Measurements from ENCODE around the gene KIFAP3.
"Not testable (repeated sequence)": the region's sequence is repeated elsewhere in the genome, so short reads cannot be mapped to it uniquely, and the experiment has no call there.

The KIFAP3 gene

DNA sequence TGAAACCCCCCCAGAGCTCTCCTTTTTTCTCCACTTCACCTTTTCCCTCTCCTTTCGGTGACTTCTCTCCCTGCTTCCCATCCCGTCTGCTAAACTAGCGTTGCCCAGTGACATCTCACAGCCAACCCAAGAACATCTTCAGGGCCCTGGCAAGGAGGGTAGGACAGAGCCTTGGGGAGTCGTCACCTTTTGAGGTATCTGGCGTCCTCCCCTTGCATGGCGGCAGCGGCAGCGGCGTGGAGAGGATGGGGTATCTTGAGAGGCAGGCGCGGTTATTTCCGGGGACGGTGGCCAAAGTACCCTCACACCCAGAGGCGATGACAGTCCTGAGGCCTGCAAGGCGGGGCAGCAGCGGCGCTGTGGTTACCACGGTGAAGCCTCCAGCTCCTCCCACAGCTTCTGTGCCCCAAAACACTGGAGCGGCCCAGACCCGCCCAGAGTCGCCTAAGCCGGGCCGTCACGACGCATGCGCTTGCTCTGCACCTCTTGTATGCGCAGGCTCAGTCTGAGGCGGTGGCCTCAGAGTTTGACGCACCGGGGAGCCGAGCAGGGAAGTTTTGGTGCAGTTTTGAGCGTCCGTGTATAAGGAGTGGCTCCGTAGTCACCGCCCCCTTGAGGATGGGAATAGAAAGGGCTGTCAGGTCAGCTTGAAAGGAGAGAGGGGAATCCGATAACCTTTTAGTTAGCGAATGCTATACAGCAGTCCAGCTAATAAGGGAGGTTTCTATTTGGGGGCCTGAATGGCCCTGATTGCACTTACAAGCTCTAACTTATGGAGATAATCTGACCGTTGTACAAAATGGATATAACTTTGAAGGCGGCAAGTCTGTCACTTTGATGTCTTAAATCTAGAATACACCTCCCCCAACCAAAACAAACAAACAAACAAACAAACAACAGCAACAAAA lies at the start of gene KIFAP3:
KIFAP3 (minus strand) TSS at position 446 of the 908 bp plus-strand sequence; CDS start at position 218, 228 bp downstream.
- DNase-seq = peak; percentile 87

DNA sequence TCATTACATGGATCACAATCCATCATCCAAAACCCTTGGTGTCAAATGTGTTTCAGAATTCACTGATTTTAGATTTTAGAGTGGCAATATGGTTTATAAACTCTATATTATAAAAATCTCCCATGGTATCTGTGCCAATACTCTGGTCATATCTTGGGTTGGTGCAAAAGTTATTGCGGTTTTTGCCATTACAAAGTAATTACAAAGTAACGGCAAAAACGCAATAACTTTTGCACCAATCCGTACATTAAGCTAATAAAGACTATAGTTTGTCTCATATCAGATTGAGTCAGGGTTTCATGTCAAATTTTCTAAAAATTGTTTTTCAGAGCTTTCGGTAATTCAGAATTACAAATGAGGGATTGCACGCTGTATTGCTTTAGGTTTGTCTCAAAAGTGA lies 47.9 kb upstream of the KIFAP3 start:
- DNase-seq = no peak

DNA sequence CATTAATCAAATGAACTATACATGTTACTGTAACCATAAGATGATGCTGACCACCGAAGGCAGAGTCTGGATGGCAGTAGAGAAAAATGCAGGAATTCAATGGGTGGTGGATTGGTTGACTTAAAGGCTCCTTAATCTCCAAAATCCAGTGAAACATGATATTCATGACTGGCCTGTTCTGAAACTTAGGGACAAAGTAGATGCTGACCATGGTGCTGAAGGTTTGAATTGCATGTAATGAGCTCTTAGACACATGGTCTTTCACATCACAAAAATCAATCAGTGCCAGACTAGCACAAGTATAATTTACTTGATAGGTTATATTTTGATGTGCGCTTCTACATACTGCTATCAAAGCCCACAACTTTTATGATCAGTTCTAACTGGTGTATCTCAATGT lies 40.4 kb upstream of the KIFAP3 start:
- DNase-seq = no peak

GRCh38 chr1:170113140-170113539 lies 38.6 kb upstream of the KIFAP3 start:
- not testable (repeated sequence) for DNase-seq

DNA sequence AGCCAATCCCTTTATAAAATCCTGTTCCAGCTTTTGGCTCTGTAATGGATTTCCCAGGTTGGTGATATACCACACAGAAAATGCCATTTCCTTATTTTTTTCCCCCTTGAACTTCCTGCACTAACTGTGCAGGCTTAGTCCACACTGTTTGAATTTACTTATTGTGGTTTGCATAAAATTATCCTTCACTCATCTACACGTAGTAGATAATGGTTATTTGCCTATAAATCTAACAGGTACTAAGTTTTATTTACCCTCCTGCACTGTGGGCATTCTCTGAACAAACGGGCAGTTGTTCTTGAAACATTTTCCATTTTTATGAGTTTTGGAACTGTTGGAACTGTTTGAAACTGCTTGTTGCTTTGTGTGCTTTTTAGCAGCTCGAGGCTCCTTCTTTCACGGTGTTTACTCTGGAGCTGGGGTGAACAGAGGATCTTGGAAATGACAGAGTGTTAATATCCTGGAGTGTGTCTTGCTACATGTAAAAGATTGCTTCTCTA lies 23.0 kb upstream of the KIFAP3 start:
- no peak for DNase-seq

DNA sequence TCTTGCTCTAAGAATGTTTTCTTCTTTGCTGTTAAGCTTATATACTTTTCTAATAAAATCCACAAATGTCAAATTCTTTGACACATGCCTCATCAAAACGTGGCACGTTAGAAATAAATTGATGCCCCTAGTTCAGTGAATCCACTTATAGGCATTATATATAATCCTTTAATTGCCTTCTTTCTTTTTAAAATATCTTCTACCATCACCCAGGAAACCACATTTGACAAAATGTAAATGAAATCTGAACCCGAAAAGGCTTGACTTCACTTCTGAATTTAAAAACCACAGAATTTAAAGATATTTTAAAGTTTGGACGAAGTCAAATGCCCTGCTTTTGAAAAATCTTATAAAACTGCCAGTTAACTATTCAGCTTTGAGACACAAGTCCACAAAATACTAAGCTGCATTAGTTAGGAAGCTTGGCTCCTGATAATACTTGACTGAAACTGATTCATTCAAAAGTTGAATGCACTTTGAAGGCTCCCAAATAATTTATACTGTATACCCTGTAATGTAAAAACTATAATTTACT lies 22.4 kb upstream of the KIFAP3 start:
- DNase-seq = no peak

GRCh38 chr1:170095976-170096748 lies 21.7 kb upstream of the KIFAP3 start:
- DNase-seq = no peak

- DNase-seq = peak; percentile 4
Measured at GRCh38 chr1:170094697-170095616, 20.5 kb upstream of the KIFAP3 start.

DNA sequence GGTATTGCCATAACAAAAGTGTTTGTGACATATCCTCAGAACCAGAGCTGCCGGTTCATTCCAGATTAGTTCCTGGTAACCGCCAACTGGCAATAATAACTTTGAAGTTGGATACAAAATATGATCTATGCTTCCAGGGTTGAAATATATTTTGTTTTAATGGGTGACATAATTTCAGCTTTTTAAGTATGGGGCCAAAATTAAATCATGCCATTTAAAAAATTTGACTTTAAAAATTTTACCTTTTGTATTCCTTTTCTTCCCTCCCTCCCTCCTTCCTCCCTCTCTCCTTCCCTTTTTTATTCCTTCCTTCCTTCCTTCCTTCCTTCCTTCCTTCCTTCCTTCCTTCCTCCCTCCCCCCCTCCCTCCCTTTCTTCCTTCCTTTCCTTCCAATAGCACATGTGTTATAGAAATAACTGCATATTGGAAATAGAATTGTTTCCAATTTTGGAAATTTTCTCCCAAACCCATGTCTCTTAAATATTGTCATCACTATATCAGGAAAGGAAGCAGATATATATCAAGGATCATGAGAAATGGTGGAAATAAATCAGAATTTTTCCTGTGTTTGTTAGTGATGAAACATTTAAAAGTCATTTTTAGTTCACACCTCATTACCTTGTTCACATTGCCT lies 12.0 kb upstream of the KIFAP3 start:
- no peak for DNase-seq

GRCh38 chr1:170085091-170085490 lies 10.6 kb upstream of the KIFAP3 start:
- DNase-seq = no peak

- DNase-seq = no peak
Measured at GRCh38 chr1:170078610-170079189, 4.2 kb upstream of the KIFAP3 start.

GRCh38 chr1:170077926-170078325 lies 3.4 kb upstream of the KIFAP3 start:
- DNase-seq = no peak

DNA sequence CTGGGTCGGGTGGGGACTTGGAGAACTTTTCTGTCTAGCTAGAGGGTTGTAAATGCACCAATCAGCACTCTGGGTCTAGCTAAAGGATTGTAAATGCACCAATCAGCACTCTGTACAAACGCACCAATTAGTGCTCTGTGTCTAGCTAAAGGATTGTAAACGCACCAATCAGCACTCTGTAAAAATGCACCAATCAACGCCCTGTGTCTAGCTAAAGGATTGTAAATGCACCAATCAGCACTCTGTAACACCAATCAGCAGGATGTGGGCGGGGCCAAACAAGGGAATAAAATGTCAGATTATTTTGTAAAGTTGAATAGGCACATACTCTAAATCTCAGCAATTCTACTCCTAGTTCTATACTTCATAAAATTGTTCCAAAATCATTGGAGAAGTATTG lies 2.5 kb upstream of the KIFAP3 start:
- not testable (repeated sequence) for DNase-seq

- no peak for DNase-seq
Measured at GRCh38 chr1:170076199-170076598, 1.7 kb upstream of the KIFAP3 start.

DNA sequence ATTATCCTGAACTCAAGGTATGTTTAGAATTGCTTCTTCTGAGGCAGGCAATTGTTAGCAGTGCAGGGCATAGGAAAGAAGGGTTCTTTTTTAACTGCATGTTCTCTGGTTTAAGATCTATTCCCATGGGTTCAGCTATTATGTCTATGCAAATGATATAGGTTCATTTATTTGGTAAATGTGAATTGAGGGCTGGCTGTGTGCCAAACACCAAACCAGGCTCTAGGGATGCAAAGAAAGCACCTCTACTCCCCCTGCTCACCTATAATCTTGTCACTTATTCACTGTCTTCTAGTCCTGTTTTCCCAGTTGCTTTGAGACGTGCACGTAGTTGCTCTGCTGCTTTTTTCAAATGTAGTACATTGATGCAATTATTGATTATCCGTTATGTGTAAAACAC lies 691 bp upstream of the KIFAP3 start:
- DNase-seq = no peak

DNA sequence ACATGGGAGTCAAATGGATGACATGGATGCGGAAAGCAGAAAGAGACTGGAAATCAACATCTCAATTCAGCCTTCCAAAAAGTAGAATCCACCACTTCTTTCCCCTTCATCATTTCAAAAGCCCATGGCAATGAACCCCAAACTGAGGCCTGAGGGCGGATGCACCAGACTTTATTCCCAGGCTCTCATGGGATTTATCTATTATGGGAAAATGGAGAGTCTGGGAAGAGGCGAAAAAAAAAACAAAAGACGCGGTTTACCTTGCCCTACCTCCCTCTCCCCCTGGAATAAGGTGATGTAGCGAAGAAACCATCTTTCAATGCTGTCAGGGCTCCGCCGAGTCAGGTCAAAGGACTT lies 624 bp downstream of the KIFAP3 start:
- DNase-seq = no peak

GRCh38 chr1:170071378-170071777 lies 3.1 kb downstream of the KIFAP3 start:
- no peak for DNase-seq

GRCh38 chr1:170068923-170069322 lies 5.6 kb downstream of the KIFAP3 start:
- DNase-seq = no peak

DNA sequence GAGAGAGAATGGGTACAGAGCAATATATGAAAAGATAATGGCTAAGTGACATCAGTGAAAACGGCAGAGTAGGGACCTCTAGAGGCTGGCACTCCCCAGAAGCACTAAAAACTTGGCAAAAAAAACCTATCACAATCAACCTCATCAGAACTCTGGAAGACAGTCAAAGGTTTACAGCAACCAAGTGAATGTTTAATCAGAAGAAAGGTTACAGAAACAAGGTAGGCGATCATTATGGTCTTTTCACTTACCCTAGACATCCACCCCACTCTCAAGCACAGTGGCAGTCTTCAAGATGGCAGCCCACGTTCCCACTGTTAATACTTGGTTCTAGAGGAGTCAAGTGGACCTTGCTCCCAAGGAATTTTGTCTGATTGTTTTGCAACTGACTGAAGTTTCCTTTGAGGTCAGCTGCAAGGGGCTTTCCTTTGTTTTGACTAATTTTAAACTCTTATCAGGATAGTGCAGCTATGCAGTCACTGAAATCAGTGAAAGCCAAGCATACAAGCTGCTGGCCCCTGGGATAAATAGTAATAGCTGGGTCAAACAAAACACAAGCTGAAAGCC lies 7.2 kb downstream of the KIFAP3 start:
- DNase-seq = no peak

GRCh38 chr1:170064821-170065220 lies 9.7 kb downstream of the KIFAP3 start:
- DNase-seq = no peak

GRCh38 chr1:170063109-170063826 lies 11.2 kb downstream of the KIFAP3 start:
- DNase-seq = no peak
